Natural killer cell (primary cell): ENCODE data around the gene SLC16A2. TPM values are rescaled to one million over a fixed set of nuclear protein-coding genes. Genes with fewer than 3 reads are reported as not detected.
A peak's percentile ranks its signal among the peaks of the same experiment; 100 is the strongest.

Experiments used
- ATAC-seq, 3 donors: fragments of 150-1000 bp in 2 of 3; fragments of 200-7000 bp in 1 of 3; cut with Tn5 transposase; 1 replicate in 1 of 3; 2 replicates in 2 of 3; pipeline ENCODE4 v1.10.0; 2021; ENCODE audit warnings: mild to moderate bottlenecking in 2 of 3, moderate library complexity in 2 of 3
- DNase-seq, 2 donors: peaks; one replicate each; pipeline versions ENCODE4 v3.0.0 to v3.0.0-alpha.2; 2013 to 2021; ENCODE audit warnings: mixed read lengths in 1 of 2
- H3K27ac ChIP-seq: one replicate; pipeline ENCODE4 v1.5.1; 2013; ENCODE audit warnings: mild to moderate bottlenecking, low read length
- H3K27me3 ChIP-seq: one replicate; pipeline ENCODE4 v1.6.1; 2013; ENCODE audit warnings: low read length; ENCODE audit not compliant: control insufficient read depth, insufficient read depth
- H3K36me3 ChIP-seq: one replicate; pipeline ENCODE4 v1.6.1; 2013; ENCODE audit warnings: low read length; ENCODE audit not compliant: control insufficient read depth, insufficient read depth
- H3K4me1 ChIP-seq: one replicate; pipeline ENCODE4 v1.6.1; 2013; ENCODE audit warnings: low read length; ENCODE audit not compliant: control insufficient read depth, insufficient read depth
- H3K4me3 ChIP-seq: one replicate; pipeline ENCODE4 v1.5.1; 2013; ENCODE audit warnings: low read length
- H3K9me3 ChIP-seq: one replicate; pipeline ENCODE4 v1.6.1; 2013; ENCODE audit warnings: low read length; ENCODE audit not compliant: control insufficient read depth, insufficient read depth
- H3K27ac Mint-ChIP-seq, 2 donors: one replicate each; pipeline ENCODE4 v1.8.0; 2022; ENCODE audit warnings: mild to moderate bottlenecking in 2 of 2, mixed read lengths in 2 of 2, moderate library complexity in 1 of 2
- H3K27me3 Mint-ChIP-seq, 2 donors: one replicate each; pipeline ENCODE4 v1.8.0; 2022; ENCODE audit warnings: low read depth in 2 of 2, mixed read lengths in 2 of 2
- H3K36me3 Mint-ChIP-seq: one replicate; pipeline ENCODE4 v1.8.0; 2022; ENCODE audit warnings: mixed read lengths
- H3K4me1 Mint-ChIP-seq, 2 donors: one replicate each; pipeline ENCODE4 v1.8.0; 2022; ENCODE audit warnings: mixed read lengths in 2 of 2
- H3K4me3 Mint-ChIP-seq: one replicate; pipeline ENCODE4 v1.8.0; 2022; ENCODE audit warnings: mild to moderate bottlenecking, moderate library complexity, mixed read lengths
- H3K9me3 Mint-ChIP-seq, 2 donors: one replicate each; pipeline ENCODE4 v1.8.0; 2022; ENCODE audit warnings: mixed read lengths in 2 of 2
- WGBS: methylation state at CpG from one replicate; pipeline ENCODE4 v1.1.7; 2013; ENCODE audit warnings: missing lambda C conversion rate; ENCODE audit not compliant: insufficient coverage; 5-methylcytosine and 5-hydroxymethylcytosine counted together
- intact Hi-C: fragments of 100-400 bp; cut with micrococcal nuclease; formaldehyde crosslinking; loops from one replicate; pipeline ENCODE4 v1.14.2; 2022
- total RNA-seq, 4 donors: library from RNA; stranded (reverse); fragments of 120-200 nt in 1 of 4; gene quantifications; one replicate each; pipeline versions ENCODE4 v1.2.3 to v1.2.4, GENCODE V29; 2013 to 2022
- TF ChIP-seq, protein P1 (sequence below): fragments of 200-600 bp; IDR thresholded peaks from one replicate; pipeline ENCODE4 v1.8.0; 2022; ENCODE audit warnings: antibody characterized with exemption

Gene SLC16A2
- total RNA-seq, 3 donors from 2014 or later (not counting 1 experiment from before 2014, with no cell fraction given), result not detected

DNA sequence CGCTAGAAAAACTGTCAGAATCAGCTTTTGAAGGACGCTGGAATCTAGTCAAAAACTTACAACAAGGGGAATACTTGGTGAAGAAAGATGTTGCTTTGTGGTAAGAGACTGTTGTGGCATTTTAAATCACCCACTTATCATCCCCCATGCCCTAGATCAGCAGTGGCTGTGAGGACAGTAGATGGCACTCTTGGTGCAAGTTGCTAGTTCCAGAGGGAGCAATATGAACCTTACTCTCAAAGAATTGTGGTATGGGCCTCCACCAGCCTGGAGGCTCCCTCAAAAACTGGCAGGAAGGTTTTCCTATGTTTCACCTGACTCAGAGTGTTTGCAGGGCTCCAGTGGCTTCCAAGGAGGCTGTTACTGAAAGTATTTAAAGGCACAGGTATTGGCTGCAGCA lies 37.7 kb upstream of the SLC16A2 start:
- intact Hi-C loops, result no loop called here
- no peaks in the 10 kb centered on the region for H3K36me3 ChIP-seq
- H3K27me3 ChIP-seq, result no peaks in the 10 kb centered on the region
- TF ChIP-seq, protein P1, sequence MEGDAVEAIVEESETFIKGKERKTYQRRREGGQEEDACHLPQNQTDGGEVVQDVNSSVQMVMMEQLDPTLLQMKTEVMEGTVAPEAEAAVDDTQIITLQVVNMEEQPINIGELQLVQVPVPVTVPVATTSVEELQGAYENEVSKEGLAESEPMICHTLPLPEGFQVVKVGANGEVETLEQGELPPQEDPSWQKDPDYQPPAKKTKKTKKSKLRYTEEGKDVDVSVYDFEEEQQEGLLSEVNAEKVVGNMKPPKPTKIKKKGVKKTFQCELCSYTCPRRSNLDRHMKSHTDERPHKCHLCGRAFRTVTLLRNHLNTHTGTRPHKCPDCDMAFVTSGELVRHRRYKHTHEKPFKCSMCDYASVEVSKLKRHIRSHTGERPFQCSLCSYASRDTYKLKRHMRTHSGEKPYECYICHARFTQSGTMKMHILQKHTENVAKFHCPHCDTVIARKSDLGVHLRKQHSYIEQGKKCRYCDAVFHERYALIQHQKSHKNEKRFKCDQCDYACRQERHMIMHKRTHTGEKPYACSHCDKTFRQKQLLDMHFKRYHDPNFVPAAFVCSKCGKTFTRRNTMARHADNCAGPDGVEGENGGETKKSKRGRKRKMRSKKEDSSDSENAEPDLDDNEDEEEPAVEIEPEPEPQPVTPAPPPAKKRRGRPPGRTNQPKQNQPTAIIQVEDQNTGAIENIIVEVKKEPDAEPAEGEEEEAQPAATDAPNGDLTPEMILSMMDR, result no peak
- peak in 1 of 3 donors; percentile 32 for ATAC-seq
- no peaks in the 10 kb centered on the region for H3K9me3 Mint-ChIP-seq
- no peak overlapping the region for H3K4me3 Mint-ChIP-seq
- no peaks in the 10 kb centered on the region for H3K9me3 ChIP-seq
- no peak overlapping the region for H3K4me3 ChIP-seq
- no peaks in the 10 kb centered on the region for H3K4me1 ChIP-seq
- peaks cover 5 to 30% of the 10 kb centered on the region in 2 donors for H3K27me3 Mint-ChIP-seq
- H3K27ac Mint-ChIP-seq, result no peak overlapping the region
- H3K36me3 Mint-ChIP-seq, result no peaks in the 10 kb centered on the region
- DNase-seq, result peak in 1 of 2 donors; percentile 28
- H3K4me1 Mint-ChIP-seq, result no peaks in the 10 kb centered on the region
- no CpG with 5 or more reads among the region's 2 CpGs for WGBS
- H3K27ac ChIP-seq, result no peak overlapping the region

DNA sequence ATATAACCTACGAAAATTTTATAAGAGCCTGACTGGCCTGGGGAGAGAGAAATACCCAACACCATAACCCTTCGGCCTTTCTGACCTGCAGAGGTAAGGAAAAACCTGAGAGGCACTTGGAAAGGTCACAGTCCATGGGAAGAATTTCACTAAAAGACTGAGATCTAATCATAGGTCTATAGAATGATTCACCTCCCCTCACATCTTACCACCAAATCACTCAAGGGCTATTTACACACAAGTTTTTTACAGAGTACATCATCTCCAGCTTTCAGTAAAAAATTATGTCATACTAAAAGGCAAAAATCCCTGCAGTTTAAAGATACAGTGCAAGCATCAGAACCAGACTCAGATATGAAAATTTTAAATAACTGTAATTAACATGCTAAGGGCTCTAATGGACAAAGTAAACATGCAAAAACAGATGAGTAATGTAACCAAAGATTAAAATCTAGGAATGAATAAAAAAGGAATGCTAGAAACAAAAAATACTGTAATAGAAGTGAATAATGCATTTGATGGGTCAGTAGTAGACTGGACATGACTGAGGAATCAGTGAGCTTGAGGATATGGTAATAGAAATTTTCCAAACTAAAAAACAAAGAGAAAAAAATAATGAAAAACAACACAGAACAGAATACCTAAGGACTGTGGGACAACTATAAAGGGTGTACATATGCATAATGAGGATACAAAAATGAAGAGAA lies 32.1 kb upstream of the SLC16A2 start:
- Histone ChIP-seq H3K4me3 (no peak overlapping the region), H3K27ac (no peak overlapping the region), H3K36me3 (no peaks in the 10 kb centered on the region), H3K4me1 (no peaks in the 10 kb centered on the region), H3K27me3 (no peaks in the 10 kb centered on the region), H3K9me3 (no peaks in the 10 kb centered on the region)
- Mint-ChIP-seq H3K27me3 (peaks cover 11 to 50% of the 10 kb centered on the region in 2 donors), H3K4me3 (no peak overlapping the region), H3K9me3 (no peaks in the 10 kb centered on the region), H3K27ac (no peak overlapping the region), H3K4me1 (no peaks in the 10 kb centered on the region), H3K36me3 (no peaks in the 10 kb centered on the region)
- no CpG with 5 or more reads among the region's 2 CpGs for WGBS
- intact Hi-C loops, result no loop called here
- ATAC-seq (no peak), DNase-seq (no peak)
- TF ChIP-seq, protein P1, result no peak

DNA sequence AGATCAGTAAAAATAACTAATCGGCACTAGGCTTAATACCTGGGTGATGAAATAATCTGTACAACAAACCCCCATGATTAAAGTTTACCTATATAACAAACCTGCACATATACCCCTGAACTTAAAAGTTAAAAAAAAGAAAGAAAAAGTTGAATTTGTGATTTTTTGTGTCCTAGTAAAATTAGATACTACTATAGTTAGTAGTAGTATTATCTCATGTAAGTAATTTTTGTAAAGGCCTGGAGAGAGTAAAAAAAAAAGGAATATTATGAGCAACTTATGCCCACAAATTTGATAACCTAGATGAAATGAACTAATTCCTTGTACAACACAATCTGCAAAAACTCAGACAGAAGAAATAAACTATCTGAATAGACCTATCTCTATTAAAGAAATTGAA lies 25.7 kb upstream of the SLC16A2 start:
- Mint-ChIP-seq H3K27ac (no peak overlapping the region), H3K27me3 (peaks cover 7 to 55% of the 10 kb centered on the region in 2 donors), H3K9me3 (no peaks in the 10 kb centered on the region), H3K36me3 (no peaks in the 10 kb centered on the region), H3K4me1 (no peaks in the 10 kb centered on the region), H3K4me3 (no peak overlapping the region)
- no peaks in the 10 kb centered on the region for H3K36me3 ChIP-seq
- H3K27me3 ChIP-seq, result no peaks in the 10 kb centered on the region
- no peaks in the 10 kb centered on the region for H3K9me3 ChIP-seq
- ATAC-seq (no peak), DNase-seq (no peak)
- WGBS, result no CpG with 5 or more reads among the region's 1 CpG
- H3K27ac ChIP-seq, result no peak overlapping the region
- intact Hi-C loops, result no loop called here
- TF ChIP-seq, protein P1, result no peak
- H3K4me1 ChIP-seq, result no peaks in the 10 kb centered on the region
- H3K4me3 ChIP-seq, result no peak overlapping the region

DNA sequence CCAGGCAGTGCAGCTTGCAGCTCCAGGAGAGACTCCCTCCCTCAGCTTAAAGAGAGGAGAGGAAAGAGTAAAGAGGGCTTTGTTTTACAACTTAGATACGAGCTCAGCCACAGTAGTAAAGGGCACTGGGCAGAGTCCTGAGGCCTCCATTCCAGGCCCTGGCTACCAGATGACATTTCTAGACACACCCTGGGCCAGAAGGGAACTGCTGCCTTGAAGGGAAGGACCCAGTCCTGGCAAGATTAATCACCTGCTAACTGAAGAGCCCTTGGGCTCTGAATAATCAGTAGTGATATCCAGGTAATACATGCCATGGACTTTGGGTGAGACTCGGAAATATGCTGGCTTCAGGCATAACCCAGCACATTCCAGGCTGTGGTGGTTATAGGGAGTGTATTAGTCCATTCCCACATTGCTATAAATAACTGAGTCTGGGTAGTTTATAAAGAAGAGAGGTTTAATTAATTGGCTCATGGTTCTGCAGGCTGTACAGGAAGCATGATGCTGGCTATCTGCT lies 15.3 kb upstream of the SLC16A2 start:
- Histone ChIP-seq H3K4me3 (no peak overlapping the region), H3K27ac (no peak overlapping the region), H3K36me3 (no peaks in the 10 kb centered on the region), H3K27me3 (no peaks in the 10 kb centered on the region), H3K4me1 (no peaks in the 10 kb centered on the region), H3K9me3 (no peaks in the 10 kb centered on the region)
- intact Hi-C loops, result no loop called here
- TF ChIP-seq, protein P1, result no peak
- DNase-seq (no peak), ATAC-seq (no peak)
- Mint-ChIP-seq H3K27ac (no peak overlapping the region), H3K4me1 (no peaks in the 10 kb centered on the region), H3K4me3 (no peak overlapping the region), H3K36me3 (no peaks in the 10 kb centered on the region), H3K9me3 (no peaks in the 10 kb centered on the region), H3K27me3 (peaks cover 11 to 29% of the 10 kb centered on the region in 2 donors)
- WGBS, result 87% methylated on average over 2 of the region's 2 CpGs
